ENCODE data around the gene UBAP2.

Gene UBAP2

DNA sequence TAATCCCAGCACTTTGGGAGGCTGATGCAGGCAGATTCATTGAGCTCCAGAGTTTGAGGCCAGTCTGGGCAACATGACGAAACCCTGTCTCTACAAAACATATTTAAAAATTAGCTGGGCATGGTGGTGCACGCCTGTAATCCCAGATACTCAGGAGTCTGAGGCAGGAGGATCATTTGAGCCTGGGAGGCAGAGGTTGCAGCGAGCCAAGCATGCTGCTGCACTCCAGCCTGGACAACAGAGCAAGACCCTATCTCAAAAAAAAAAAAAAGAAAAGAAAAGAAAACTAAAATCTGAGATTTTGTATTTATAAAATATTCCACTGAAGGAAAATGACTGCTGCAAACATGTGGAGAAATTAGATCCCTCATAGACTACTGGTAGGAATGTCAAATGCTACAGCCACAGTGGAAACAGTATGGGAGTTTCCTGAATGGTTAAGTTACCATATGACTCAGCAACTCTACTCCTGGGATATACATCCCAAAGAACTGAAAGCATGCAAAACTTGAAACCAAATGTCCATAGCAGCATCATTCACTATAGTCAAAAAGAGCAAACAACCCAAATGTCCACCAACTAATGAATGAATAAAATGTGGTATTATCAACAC lies 106.1 kb downstream of the UBAP2 start:
- TF ChIP-seq EP300 (IDR thresholded peaks at IDR 0.05; ENCODE audit: borderline replicate concordance) = no peak
- TF ChIP-seq, protein P1, sequence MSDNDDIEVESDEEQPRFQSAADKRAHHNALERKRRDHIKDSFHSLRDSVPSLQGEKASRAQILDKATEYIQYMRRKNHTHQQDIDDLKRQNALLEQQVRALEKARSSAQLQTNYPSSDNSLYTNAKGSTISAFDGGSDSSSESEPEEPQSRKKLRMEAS (IDR thresholded peaks at IDR 0.05) = no peak
- no peak for TF ChIP-seq YY1 (IDR thresholded peaks at IDR 0.05; ENCODE audit: low read depth)
- TF ChIP-seq TEAD4 (IDR thresholded peaks at IDR 0.05) = peak; percentile 60; the same call in 1 of the 2 replicates
- TF ChIP-seq TAF1 (IDR thresholded peaks at IDR 0.05; ENCODE audit: low read depth) = no peak

DNA sequence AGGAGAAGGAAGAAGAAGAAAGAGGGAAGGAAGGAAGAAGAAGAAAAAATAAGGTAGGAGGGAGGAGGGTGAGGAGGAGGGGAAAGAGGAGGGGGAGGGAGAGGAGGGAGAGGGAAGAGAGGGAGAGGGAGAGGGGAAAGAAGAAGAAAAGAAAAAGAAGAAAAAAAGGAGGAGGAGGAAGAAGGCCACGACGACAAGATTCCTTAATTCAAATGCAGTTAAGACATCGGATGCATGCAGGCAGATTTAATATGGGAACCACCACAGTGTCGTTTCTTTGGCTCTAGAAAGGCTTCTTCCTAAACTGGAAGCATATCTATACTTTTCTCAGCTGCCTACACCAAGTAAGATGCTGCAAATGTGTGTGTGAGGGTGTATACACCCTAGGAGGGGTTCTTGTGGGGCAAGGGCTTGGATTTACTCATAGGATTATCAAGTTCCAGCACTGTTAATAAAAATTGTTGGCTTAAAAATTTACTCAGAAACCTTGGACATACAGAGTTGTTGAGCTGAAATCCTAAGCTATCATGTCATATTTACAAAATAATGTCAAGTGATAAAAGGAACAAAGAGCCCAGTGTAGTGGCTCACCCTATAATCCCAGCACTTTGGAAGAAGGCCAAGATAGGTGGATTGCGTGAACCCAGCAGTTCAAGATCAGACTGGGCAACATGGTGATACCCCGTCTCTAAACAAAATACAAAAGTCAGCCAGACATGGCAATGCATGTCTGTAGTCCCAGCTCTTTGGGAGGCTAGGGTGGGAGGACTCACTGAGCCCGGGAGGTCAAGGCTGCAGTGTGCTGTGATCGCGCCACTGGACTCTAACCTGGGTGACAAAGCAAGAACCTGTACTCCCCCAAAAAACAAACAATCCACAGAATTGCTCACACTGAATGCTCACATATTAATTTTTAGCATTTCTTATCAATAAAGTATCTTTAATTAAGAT lies 108.5 kb downstream of the UBAP2 start:
- TF ChIP-seq, protein P2, sequence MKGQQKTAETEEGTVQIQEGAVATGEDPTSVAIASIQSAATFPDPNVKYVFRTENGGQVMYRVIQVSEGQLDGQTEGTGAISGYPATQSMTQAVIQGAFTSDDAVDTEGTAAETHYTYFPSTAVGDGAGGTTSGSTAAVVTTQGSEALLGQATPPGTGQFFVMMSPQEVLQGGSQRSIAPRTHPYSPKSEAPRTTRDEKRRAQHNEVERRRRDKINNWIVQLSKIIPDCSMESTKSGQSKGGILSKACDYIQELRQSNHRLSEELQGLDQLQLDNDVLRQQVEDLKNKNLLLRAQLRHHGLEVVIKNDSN (IDR thresholded peaks at IDR 0.05) = no peak

DNA sequence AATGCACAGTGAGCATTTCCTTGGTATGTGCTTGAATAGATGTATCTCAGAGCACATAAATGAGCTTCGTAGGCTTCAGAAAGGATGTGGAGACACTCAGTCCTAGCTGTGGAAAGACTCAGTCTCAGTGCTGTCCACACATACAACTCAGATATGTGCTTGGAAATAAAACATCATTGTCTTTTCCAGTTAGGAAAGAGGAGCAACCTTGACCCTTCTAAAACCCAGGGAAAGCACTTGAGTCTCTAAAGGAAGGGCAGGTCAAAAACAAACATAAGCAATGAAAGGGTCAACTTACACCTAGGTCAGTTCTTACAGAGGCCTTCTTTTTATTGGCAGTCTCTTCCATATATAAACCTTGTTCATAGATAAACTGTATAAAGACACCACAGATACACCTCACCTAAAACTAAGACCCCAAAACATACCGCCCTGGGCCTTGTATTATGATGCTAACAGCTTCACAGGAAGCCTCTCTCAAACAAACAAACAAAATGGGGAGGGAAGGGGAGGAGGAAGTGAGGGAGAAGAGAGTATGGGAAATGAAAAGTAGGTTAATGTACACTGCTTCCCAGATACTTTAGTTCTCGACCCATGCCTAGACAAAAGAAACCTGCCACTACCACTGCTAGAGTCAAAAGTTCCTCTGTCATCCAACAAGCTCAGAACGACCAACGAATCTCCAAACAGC lies 114.4 kb downstream of the UBAP2 start:
- TF ChIP-seq YY1 (IDR thresholded peaks at IDR 0.05; ENCODE audit: low read depth) = no peak
- no peak for TF ChIP-seq ZBTB7A (IDR thresholded peaks at IDR 0.05; ENCODE audit: low read depth)
- no peak for TF ChIP-seq CEBPB (IDR thresholded peaks at IDR 0.05)
- no peak for TF ChIP-seq TCF12 (IDR thresholded peaks at IDR 0.05; ENCODE audit: low read depth)
- no peak for TF ChIP-seq CREB1 (IDR thresholded peaks at IDR 0.05; ENCODE audit: low read depth)
- no peak for TF ChIP-seq FOXM1 (IDR thresholded peaks at IDR 0.05; ENCODE audit: borderline replicate concordance, low read depth)
- no peak for TF ChIP-seq TEAD4 (IDR thresholded peaks at IDR 0.05)
- TF ChIP-seq RAD21 (IDR thresholded peaks at IDR 0.05; ENCODE audit: low read depth) = no peak
- TF ChIP-seq, protein P3, sequence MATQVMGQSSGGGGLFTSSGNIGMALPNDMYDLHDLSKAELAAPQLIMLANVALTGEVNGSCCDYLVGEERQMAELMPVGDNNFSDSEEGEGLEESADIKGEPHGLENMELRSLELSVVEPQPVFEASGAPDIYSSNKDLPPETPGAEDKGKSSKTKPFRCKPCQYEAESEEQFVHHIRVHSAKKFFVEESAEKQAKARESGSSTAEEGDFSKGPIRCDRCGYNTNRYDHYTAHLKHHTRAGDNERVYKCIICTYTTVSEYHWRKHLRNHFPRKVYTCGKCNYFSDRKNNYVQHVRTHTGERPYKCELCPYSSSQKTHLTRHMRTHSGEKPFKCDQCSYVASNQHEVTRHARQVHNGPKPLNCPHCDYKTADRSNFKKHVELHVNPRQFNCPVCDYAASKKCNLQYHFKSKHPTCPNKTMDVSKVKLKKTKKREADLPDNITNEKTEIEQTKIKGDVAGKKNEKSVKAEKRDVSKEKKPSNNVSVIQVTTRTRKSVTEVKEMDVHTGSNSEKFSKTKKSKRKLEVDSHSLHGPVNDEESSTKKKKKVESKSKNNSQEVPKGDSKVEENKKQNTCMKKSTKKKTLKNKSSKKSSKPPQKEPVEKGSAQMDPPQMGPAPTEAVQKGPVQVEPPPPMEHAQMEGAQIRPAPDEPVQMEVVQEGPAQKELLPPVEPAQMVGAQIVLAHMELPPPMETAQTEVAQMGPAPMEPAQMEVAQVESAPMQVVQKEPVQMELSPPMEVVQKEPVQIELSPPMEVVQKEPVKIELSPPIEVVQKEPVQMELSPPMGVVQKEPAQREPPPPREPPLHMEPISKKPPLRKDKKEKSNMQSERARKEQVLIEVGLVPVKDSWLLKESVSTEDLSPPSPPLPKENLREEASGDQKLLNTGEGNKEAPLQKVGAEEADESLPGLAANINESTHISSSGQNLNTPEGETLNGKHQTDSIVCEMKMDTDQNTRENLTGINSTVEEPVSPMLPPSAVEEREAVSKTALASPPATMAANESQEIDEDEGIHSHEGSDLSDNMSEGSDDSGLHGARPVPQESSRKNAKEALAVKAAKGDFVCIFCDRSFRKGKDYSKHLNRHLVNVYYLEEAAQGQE (IDR thresholded peaks at IDR 0.05; ENCODE audit: low read depth) = no peak
- no peak for TF ChIP-seq NFIC (IDR thresholded peaks at IDR 0.05)
- TF ChIP-seq TAF1 (IDR thresholded peaks at IDR 0.05; ENCODE audit: low read depth) = no peak

DNA sequence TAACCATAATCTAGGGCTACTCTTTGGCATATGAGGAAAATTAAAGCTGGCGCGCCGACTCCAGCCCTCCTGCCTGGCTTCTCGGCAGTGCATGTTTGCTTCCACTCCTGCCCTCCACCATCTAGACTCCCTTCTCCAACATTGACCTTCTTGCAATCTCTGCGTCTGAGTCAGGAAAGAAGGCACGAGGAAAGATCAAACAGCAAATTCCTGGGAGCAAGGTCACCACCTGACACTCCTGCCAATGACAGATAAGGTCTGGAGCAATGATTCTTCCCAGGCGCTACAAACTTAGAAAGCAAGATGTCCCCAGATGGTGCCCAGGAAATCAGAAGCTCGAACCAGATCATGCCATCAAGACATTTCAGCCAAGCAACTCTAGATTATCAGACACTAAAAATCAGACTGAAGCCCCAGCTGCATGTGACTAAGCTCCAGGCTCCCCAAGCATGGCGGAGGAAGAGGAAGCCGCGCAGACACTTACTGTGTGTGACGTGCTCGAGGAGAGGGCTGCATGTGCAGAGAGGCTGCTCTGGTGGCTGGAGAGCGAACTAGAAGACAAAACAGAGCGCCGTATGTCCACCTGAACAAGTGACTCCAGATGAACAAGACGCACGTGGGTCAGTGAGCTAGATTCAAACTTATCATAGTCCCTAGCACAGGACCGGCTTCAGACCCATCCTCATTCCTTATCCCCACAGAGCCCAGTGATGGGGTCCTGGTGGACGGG lies 116.4 kb downstream of the UBAP2 start:
- no peak for TF ChIP-seq NFIC (IDR thresholded peaks at IDR 0.05)
- no peak for TF ChIP-seq CREB1 (IDR thresholded peaks at IDR 0.05; ENCODE audit: low read depth)
- TF ChIP-seq TCF12 (IDR thresholded peaks at IDR 0.05; ENCODE audit: low read depth) = no peak
- TF ChIP-seq ZBTB7A (IDR thresholded peaks at IDR 0.05; ENCODE audit: low read depth) = no peak
- no peak for TF ChIP-seq RAD21 (IDR thresholded peaks at IDR 0.05; ENCODE audit: low read depth)
- no peak for TF ChIP-seq CEBPB (IDR thresholded peaks at IDR 0.05)
- TF ChIP-seq YY1 (IDR thresholded peaks at IDR 0.05; ENCODE audit: low read depth) = no peak
- TF ChIP-seq, protein P2 (IDR thresholded peaks at IDR 0.05) = no peak
- TF ChIP-seq TEAD4 (IDR thresholded peaks at IDR 0.05) = no peak
- no peak for TF ChIP-seq FOXM1 (IDR thresholded peaks at IDR 0.05; ENCODE audit: borderline replicate concordance, low read depth)
- no peak for TF ChIP-seq EP300 (IDR thresholded peaks at IDR 0.05; ENCODE audit: borderline replicate concordance)
- TF ChIP-seq, protein P1 (IDR thresholded peaks at IDR 0.05) = no peak
- no peak for TF ChIP-seq EGR1 (IDR thresholded peaks at IDR 0.05)
- TF ChIP-seq, protein P3 (IDR thresholded peaks at IDR 0.05; ENCODE audit: low read depth) = no peak
- TF ChIP-seq TAF1 (IDR thresholded peaks at IDR 0.05; ENCODE audit: low read depth) = no peak

DNA sequence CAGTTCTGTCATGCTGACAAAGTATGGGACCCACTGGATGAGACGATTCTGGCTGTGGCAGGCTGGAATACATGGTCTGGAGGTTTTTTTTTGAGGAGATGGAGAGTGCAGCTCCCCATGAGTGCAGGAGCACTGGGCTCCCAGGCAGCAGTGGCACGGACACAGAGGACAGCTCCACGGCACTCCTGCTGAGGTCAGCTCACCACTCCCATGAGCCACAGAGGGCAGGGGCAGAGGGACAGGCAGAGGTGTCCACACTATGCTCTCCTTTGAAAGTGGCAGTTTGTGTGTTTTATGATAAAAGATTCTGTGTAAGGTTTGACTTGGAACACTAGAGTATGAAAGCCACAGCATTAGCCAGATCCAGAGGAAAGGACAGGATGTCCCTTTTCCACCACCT lies 117.4 kb downstream of the UBAP2 start:
- TF ChIP-seq, protein P2 (IDR thresholded peaks at IDR 0.05) = no peak
- TF ChIP-seq, protein P3 (IDR thresholded peaks at IDR 0.05; ENCODE audit: low read depth) = no peak
- TF ChIP-seq TAF1 (IDR thresholded peaks at IDR 0.05; ENCODE audit: low read depth) (no peak), CREB1 (IDR thresholded peaks at IDR 0.05; ENCODE audit: low read depth) (no peak), RAD21 (IDR thresholded peaks at IDR 0.05; ENCODE audit: low read depth) (no peak), CEBPB (IDR thresholded peaks at IDR 0.05) (no peak), FOXM1 (IDR thresholded peaks at IDR 0.05; ENCODE audit: borderline replicate concordance, low read depth) (no peak), YY1 (IDR thresholded peaks at IDR 0.05; ENCODE audit: low read depth) (no peak), EGR1 (IDR thresholded peaks at IDR 0.05) (no peak), EP300 (IDR thresholded peaks at IDR 0.05; ENCODE audit: borderline replicate concordance) (no peak), ZBTB7A (IDR thresholded peaks at IDR 0.05; ENCODE audit: low read depth) (no peak), NFIC (IDR thresholded peaks at IDR 0.05) (no peak), TEAD4 (IDR thresholded peaks at IDR 0.05) (no peak), TCF12 (IDR thresholded peaks at IDR 0.05; ENCODE audit: low read depth) (no peak)
- TF ChIP-seq, protein P1 (IDR thresholded peaks at IDR 0.05) = no peak

All from Ishikawa (cell line).